Psoas muscle (tissue), 8 donors: ENCODE data around the gene NR2C1. TPM values are rescaled to one million over a fixed set of nuclear protein-coding genes. Genes with fewer than 3 reads are reported as not detected.
A peak's percentile ranks its signal among the peaks of the same experiment; 100 is the strongest.

Experiments used
- ATAC-seq, 4 donors: fragments of 200-7000 bp; cut with Tn5 transposase; one replicate each; pipeline ENCODE4 v1.9.1; 2020; ENCODE audit warnings: moderate library complexity in 3 of 4, mild to moderate bottlenecking in 2 of 4
- DNase-seq, 2 donors: peaks; one replicate each; pipeline ENCODE4 v3.0.0-alpha.2; 2020
- H3K27ac ChIP-seq: fragments of 200-600 bp; one replicate; pipeline ENCODE4 v1.8.0; 2022
- H3K27me3 ChIP-seq, 3 donors: fragments of 200-600 bp in 1 of 3; one replicate each; pipeline versions ENCODE4 v1.6.1 to v1.8.0; 2013 to 2022; ENCODE audit warnings: low read length in 2 of 3, mild to moderate bottlenecking in 2 of 3, moderate library complexity in 1 of 3; ENCODE audit not compliant: insufficient read depth in 3 of 3
- H3K36me3 ChIP-seq, 2 donors: fragments of 200-600 bp in 1 of 2; one replicate each; pipeline versions ENCODE4 v1.6.1 to v1.8.0; 2013 to 2022; ENCODE audit warnings: low read depth in 1 of 2, mild to moderate bottlenecking in 1 of 2, moderate library complexity in 1 of 2; ENCODE audit not compliant: insufficient read depth in 1 of 2
- H3K4me1 ChIP-seq: fragments of 200-600 bp; one replicate; pipeline ENCODE4 v1.8.0; 2022
- H3K4me3 ChIP-seq: fragments of 200-600 bp; one replicate; pipeline ENCODE4 v1.8.0; 2022; ENCODE audit warnings: mild to moderate bottlenecking
- H3K9me3 ChIP-seq: fragments of 200-600 bp; one replicate; pipeline ENCODE4 v1.8.0; 2022
- WGBS, 3 donors: extraction: QIAGEN DNeasy Blood & Tissue Kit; methylation state at CpG; one replicate each; pipeline versions ENCODE4 v1.1.6 to v1.1.7; 2013; 5-methylcytosine and 5-hydroxymethylcytosine counted together
- intact Hi-C, 2 donors: fragments of 100-400 bp; cut with DNase I; formaldehyde crosslinking; loops; one replicate each; pipeline versions ENCODE4 v1.11.0 to v1.14.2; 2022
- polyA plus RNA-seq, 3 donors: library from polyadenylated mRNA; stranded (reverse); fragments of 200-250 nt; gene quantifications; one replicate each; pipeline ENCODE4 v1.2.3, GENCODE V29; 2013
- total RNA-seq, 4 donors: library from RNA; stranded (reverse); fragmentation: NEBNext Ultra II Directional in 2 of 4; extraction: Animal tissue kit (Norgen Biotek cat#: 25700) in 2 of 4; gene quantifications; one replicate each; pipeline versions ENCODE4 v1.2.1 to v1.2.4, GENCODE V29; 2021 to 2023
- TF ChIP-seq, protein P1 (sequence below): fragments of 200-600 bp; IDR thresholded peaks from one replicate; pipeline ENCODE4 v1.8.0; 2022; ENCODE audit warnings: antibody characterized with exemption
- donor health status: healthy with polysubstance abuse.
- donor health status: DM: no; HTN: no; CAD: no; lungs with moderate emphysema.
- donor health status: Bipolar disorder and iron deficiency.
- donor health status: healthy.
- donor health status: DM: yes; HTN: yes; CAD: no.
- donor health status: DM: no; HTN: no; CAD: no.
- donor health status: DM: no; HTN: no; CAD: no.
- donor health status: DM: yes; HTN: yes; CAD: no.

NR2C1 gene
- total and polyA plus RNA-seq, 7 donors: 15.0 to 32.3 (median 20.5) TPM

DNA sequence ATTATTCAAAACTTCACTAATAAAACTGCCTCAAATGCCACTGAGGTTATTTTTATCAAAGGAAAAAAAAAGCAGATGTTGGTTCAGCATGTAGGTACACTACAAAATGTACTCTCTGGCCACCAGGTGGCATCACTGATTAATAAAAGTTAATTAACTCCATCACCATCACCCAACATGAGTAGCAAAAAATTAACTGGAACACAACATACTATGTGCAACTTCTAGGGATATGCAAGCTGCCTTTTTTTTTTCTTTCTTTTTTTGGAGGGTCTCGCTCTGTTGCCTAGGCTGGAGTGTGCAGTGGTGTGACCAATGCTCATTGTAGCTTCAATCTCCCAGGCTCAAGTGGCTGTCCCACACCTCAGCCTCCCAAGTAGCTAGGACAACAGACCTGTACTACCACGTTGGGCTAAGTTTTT, 43.8 kb upstream of the NR2C1 start:
- DNase-seq (no peak), ATAC-seq (peak; percentile 72 to 94 (median 82))
- peaks cover 5% of the 10 kb centered on the region for H3K4me1 ChIP-seq
- H3K27ac ChIP-seq: no peak overlapping the region
- H3K4me3 ChIP-seq: no peak overlapping the region
- 40 to 53% (median 40%) methylated on average over 2 of the region's 2 CpGs for WGBS, 3 donors
- H3K27me3 ChIP-seq: no peaks in the 10 kb centered on the region
- TF ChIP-seq, protein P1, sequence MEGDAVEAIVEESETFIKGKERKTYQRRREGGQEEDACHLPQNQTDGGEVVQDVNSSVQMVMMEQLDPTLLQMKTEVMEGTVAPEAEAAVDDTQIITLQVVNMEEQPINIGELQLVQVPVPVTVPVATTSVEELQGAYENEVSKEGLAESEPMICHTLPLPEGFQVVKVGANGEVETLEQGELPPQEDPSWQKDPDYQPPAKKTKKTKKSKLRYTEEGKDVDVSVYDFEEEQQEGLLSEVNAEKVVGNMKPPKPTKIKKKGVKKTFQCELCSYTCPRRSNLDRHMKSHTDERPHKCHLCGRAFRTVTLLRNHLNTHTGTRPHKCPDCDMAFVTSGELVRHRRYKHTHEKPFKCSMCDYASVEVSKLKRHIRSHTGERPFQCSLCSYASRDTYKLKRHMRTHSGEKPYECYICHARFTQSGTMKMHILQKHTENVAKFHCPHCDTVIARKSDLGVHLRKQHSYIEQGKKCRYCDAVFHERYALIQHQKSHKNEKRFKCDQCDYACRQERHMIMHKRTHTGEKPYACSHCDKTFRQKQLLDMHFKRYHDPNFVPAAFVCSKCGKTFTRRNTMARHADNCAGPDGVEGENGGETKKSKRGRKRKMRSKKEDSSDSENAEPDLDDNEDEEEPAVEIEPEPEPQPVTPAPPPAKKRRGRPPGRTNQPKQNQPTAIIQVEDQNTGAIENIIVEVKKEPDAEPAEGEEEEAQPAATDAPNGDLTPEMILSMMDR: peak; percentile 83
- H3K36me3 ChIP-seq: no peaks in the 10 kb centered on the region
- no peaks in the 10 kb centered on the region for H3K9me3 ChIP-seq
- intact Hi-C loops: loop anchor here (1.0 to 5.0 kb wide), 4 partner anchors 100 to 420 kb away; partner anchors contain the start of genes FGD6 (in 1 of the 2) and VEZT (in 1 of the 2)

DNA sequence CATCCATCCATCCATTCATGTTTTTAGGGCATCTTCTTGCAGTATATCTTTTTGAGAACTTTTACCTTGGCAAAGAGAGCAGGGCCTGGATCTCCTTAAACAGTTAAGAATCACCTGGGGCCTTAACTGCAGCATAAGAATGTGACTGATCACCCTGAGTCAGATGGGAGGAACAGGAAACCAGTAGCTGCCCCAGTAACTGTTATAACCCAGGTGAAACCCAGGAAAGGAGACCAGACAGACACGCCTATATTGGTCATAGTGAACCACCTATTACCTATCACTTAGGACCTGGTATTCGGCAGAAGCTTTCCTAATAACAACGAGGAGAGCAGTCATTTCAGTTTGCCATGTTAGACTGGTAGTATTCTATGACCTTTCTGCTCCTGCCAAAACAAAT, 43.4 kb upstream of the NR2C1 start:
- no peak for DNase-seq
- H3K27ac ChIP-seq: no peak overlapping the region
- TF ChIP-seq, protein P1: no peak

DNA sequence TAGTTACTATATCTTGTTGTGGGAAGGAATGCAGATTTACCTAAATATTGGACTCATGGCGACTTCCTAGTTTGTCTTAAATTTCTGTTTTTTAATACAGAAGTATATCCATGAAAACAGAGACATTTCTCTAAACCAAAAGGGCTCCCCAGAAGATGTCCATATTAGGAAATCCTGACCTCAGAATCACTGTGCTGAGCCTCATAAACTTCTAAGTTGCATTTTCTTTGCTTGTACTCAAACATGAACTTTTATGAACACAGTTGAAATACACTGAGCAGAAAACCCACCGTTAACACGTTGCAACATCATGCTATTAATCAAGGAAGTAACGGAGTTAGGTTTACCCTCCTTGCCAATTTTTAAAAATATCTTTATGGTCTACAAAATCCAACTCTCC, 42.9 kb upstream of the NR2C1 start:
- no peak overlapping the region for H3K27ac ChIP-seq
- H3K4me1 ChIP-seq: peaks cover 5% of the 10 kb centered on the region
- 36 to 61% (median 39%) methylated on average over 4 of the region's 4 CpGs for WGBS, 3 donors
- intact Hi-C loops: loop anchor here (2.0 to 5.0 kb wide), 3 partner anchors 101 to 421 kb away; partner anchors contain the start of genes FGD6 (in 1 of the 2) and VEZT (in 1 of the 2)
- no peak for DNase-seq
- TF ChIP-seq, protein P1: no peak
- no peaks in the 10 kb centered on the region for H3K36me3 ChIP-seq
- no peaks in the 10 kb centered on the region for H3K27me3 ChIP-seq
- no peaks in the 10 kb centered on the region for H3K9me3 ChIP-seq
- no peak for ATAC-seq
- H3K4me3 ChIP-seq: no peak overlapping the region

More for the DNA sequence above, 43.4 kb upstream of the NR2C1 start:
- WGBS, 3 donors: 21 to 44% (median 34%) methylated on average over 3 of the region's 3 CpGs
- intact Hi-C loops: loop anchor here (1.0 to 5.0 kb wide), 4 partner anchors 101 to 421 kb away; partner anchors contain the start of genes FGD6 (in 1 of the 2) and VEZT (in 1 of the 2)
- Histone ChIP-seq H3K9me3 (no peaks in the 10 kb centered on the region), H3K4me1 (peaks cover 5% of the 10 kb centered on the region), H3K36me3 (no peaks in the 10 kb centered on the region), H3K27me3 (no peaks in the 10 kb centered on the region), H3K4me3 (no peak overlapping the region)
- ATAC-seq: peak; percentile 29 to 57 (median 32)

DNA sequence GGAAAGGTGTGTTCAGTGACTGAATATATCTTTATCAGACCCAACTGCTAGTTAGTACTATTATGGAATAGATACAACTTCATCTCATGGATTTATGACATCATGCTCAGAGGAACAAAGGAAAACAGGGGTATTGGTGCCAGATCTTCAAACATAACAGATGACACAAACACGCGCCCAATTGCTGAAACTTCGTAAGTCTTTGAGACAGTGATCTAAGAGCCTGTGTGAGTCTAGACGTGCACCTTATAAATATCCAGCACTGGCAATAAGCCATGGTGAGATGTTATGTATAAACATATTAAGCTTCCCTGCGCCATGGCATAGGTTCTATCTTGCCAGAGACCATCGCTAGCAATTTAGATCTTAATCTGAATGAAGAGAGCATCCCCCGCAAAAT, 42.2 kb upstream of the NR2C1 start:
- Histone ChIP-seq H3K36me3 (no peaks in the 10 kb centered on the region), H3K4me1 (peaks cover 11% of the 10 kb centered on the region), H3K4me3 (no peak overlapping the region), H3K27me3 (no peaks in the 10 kb centered on the region), H3K27ac (no peak overlapping the region), H3K9me3 (no peaks in the 10 kb centered on the region)
- intact Hi-C loops: loop anchor here (2.0 to 5.0 kb wide), 3 partner anchors 102 to 422 kb away; partner anchors contain the start of genes FGD6 (in 1 of the 2) and VEZT (in 1 of the 2)
- TF ChIP-seq, protein P1: no peak
- DNase-seq: no peak
- ATAC-seq: no peak
- WGBS, 3 donors: 61 to 71% (median 69%) methylated on average over 7 of the region's 7 CpGs
